ENCODE results near the gene RNF207.

- no peak for TF ChIP-seq EZH2 (optimal IDR thresholded peaks at IDR 0.05; ENCODE audit: low read depth, low read length)
- TF ChIP-seq CTCF (IDR thresholded peaks at IDR 0.05; ENCODE audit: low read length): no peak
- TF ChIP-seq EZH2phosphoT487 (IDR thresholded peaks at IDR 0.05; ENCODE audit: low read length): no peak
These were observed 40.9 kb upstream of the RNF207 start for GRCh38 chr1:6165027-6165426.
